SK-N-MC (cell line): ENCODE measurements around the gene UBAC2.

Source experiments
- EZH2 ChIP-seq: fragments of 200-600 bp; sonication (generic); IDR thresholded peaks from one replicate; pipeline ENCODE4 v1.6.1; 2017; ENCODE audit warnings: antibody characterized with exemption
- POLR2AphosphoS5 ChIP-seq: IDR thresholded peaks from 2 replicates; pipeline ENCODE4 v1.6.1; 2012; ENCODE audit warnings: mild to moderate bottlenecking, low read depth, low read length, borderline replicate concordance

DNA sequence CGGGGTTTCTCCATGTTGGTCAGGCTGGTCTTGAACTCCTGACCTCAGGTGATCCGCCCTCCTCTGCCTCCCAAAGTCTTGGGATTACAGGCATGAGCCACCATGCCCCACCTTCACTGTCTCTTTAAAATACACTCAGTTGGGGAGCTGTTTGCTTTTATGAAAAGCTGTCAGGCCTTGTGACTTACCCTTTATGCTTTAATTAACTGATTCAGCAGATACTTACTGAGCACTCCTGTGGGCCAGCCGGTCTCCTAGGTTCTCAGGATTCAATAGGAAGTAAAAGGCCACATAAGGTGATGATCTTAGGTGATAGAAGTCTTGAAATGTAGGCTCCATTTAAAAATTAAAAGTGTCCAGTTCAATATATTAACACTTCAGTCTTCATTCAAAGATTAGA is 7.5 kb downstream of the UBAC2 start:
- TF ChIP-seq EZH2: no peak
- no peak for TF ChIP-seq POLR2AphosphoS5
